Fibroblast of lung (primary cell): Measurements from ENCODE around the gene BCAS1. TPM values are rescaled to one million over a fixed set of nuclear protein-coding genes. Genes with fewer than 3 reads are reported as not detected.

Source experiments
- DNase-seq, 2 donors: peaks; one replicate each; pipeline versions ENCODE4 v3.0.0 to v3.0.0-alpha.2; 2010; ENCODE audit warnings: low read depth in 2 of 2
- H2AFZ ChIP-seq: 2 replicates; pipeline ENCODE4 v1.5.1; 2012; ENCODE audit warnings: low read length, control low read depth, inconsistent platforms
- H3K27ac ChIP-seq: 2 replicates; pipeline ENCODE4 v1.5.1; 2011; ENCODE audit warnings: low read length, control low read depth; ENCODE audit not compliant: insufficient read depth
- H3K27me3 ChIP-seq: 2 replicates; pipeline ENCODE4 v1.5.1; 2011; ENCODE audit warnings: mild to moderate bottlenecking, low read length; ENCODE audit not compliant: control insufficient read depth, insufficient read depth
- H3K36me3 ChIP-seq: 2 replicates; pipeline ENCODE4 v1.5.1; 2011; ENCODE audit warnings: low read length; ENCODE audit not compliant: control insufficient read depth, insufficient read depth
- H3K4me1 ChIP-seq: 2 replicates; pipeline ENCODE4 v1.5.1; 2011; ENCODE audit warnings: low read length; ENCODE audit not compliant: control insufficient read depth, insufficient read depth; ENCODE audit errors: extremely low read depth
- H3K4me2 ChIP-seq: 2 replicates; pipeline ENCODE4 v1.5.1; 2011; ENCODE audit warnings: low read length, control low read depth; ENCODE audit not compliant: insufficient read depth; ENCODE audit errors: extremely low read depth
- H3K4me3 ChIP-seq, 4 experiments: fragments of 200-600 bp in 1 of 4; sonication (generic) in 1 of 4; replicated peaks in 1 of 4; 2 replicates each; pipeline ENCODE4 v1.5.1; 2011 to 2016; ENCODE audit warnings: low read length in 4 of 4, low read depth in 3 of 4, mild to moderate bottlenecking in 3 of 4, control low read depth in 2 of 4, inconsistent platforms in 1 of 4, mixed read lengths in 1 of 4; ENCODE audit not compliant: insufficient read depth in 1 of 4; ENCODE audit errors: control extremely low read depth in 1 of 4
- H3K79me2 ChIP-seq: 2 replicates; pipeline ENCODE4 v1.5.1; 2012; ENCODE audit warnings: mild to moderate bottlenecking, low read length, inconsistent platforms; ENCODE audit not compliant: control insufficient read depth, insufficient read depth
- H3K9ac ChIP-seq: 2 replicates; pipeline ENCODE4 v1.5.1; 2011; ENCODE audit warnings: mild to moderate bottlenecking, low read length, control low read depth; ENCODE audit not compliant: insufficient read depth
- H3K9me3 ChIP-seq: 2 replicates; pipeline ENCODE4 v1.5.1; 2012; ENCODE audit warnings: low read depth, low read length; ENCODE audit not compliant: control insufficient read depth, insufficient read depth
- H4K20me1 ChIP-seq: 2 replicates; pipeline ENCODE4 v1.5.1; 2011; ENCODE audit warnings: low read length; ENCODE audit not compliant: control insufficient read depth, insufficient read depth; ENCODE audit errors: extremely low read depth
- EZH2 ChIP-seq: IDR thresholded peaks from 2 replicates; pipeline ENCODE4 v1.5.1; 2012; ENCODE audit warnings: low read length, control low read depth, mild to moderate bottlenecking; ENCODE audit errors: missing control alignments
- polyA plus RNA-seq, 2 donors: library from polyadenylated mRNA; depleted of rRNA in 1 of 2; stranded (reverse) in 1 of 2; unstranded in 1 of 2; fragments of >200 nt; gene quantifications; 2 replicates each; pipeline ENCODE4 v1.2.1, GENCODE V29; 2011 to 2012; ENCODE audit warnings: missing spikeins in 1 of 2
- total RNA-seq: library from RNA; depleted of rRNA; stranded (reverse); fragments of >200 nt; gene quantifications from 2 replicates; pipeline ENCODE4 v1.2.1, GENCODE V29; 2014
- TF ChIP-seq, protein P1 (sequence below), 2 donors: IDR thresholded peaks in 1 of 2; conservative IDR thresholded peaks in 1 of 2; 1 replicate in 1 of 2; 2 replicates in 1 of 2; pipeline ENCODE4 v1.5.1; 2011 to 2012; ENCODE audit warnings: low read length in 2 of 2, control low read depth in 1 of 2, inconsistent platforms in 1 of 2, low read depth in 1 of 2, mild to moderate bottlenecking in 1 of 2

Gene BCAS1
- total and polyA plus RNA-seq, 2 donors (not counting 1 experiment from before 2014, with no cell fraction given), result 0.17 TPM; not detected in 1

DNA sequence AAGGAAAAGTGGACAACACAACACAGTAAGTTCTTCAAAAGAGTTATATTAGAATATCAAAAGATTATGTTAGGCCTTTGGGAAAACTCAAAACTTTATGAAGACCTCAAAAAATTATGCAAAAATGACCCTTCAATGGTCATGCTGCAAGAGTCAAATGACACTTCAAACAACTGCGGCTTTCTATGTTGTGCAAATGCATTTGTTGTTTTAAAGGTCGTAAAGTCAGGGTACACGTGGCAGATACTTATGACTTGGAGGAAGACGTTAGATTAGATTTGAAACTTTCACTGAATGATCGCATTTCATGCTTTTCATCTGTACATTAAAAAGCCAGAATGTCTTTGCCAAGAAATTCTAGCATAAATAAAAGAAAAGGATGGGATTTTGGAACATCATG lies 31.4 kb downstream of the BCAS1 start:
- Histone ChIP-seq H3K9ac (no peak overlapping the region), H3K4me3 (no peak overlapping the region), H3K4me1 (no peaks in the 10 kb centered on the region), H4K20me1 (no peaks in the 10 kb centered on the region), H3K27me3 (no peaks in the 10 kb centered on the region), H3K36me3 (no peaks in the 10 kb centered on the region), H3K9me3 (no peaks in the 10 kb centered on the region), H3K79me2 (no peaks in the 10 kb centered on the region), H2AFZ (no peak overlapping the region), H3K27ac (no peak overlapping the region), H3K4me2 (no peak overlapping the region)
- no peak for DNase-seq
- TF ChIP-seq, protein P1, sequence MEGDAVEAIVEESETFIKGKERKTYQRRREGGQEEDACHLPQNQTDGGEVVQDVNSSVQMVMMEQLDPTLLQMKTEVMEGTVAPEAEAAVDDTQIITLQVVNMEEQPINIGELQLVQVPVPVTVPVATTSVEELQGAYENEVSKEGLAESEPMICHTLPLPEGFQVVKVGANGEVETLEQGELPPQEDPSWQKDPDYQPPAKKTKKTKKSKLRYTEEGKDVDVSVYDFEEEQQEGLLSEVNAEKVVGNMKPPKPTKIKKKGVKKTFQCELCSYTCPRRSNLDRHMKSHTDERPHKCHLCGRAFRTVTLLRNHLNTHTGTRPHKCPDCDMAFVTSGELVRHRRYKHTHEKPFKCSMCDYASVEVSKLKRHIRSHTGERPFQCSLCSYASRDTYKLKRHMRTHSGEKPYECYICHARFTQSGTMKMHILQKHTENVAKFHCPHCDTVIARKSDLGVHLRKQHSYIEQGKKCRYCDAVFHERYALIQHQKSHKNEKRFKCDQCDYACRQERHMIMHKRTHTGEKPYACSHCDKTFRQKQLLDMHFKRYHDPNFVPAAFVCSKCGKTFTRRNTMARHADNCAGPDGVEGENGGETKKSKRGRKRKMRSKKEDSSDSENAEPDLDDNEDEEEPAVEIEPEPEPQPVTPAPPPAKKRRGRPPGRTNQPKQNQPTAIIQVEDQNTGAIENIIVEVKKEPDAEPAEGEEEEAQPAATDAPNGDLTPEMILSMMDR (conservative IDR thresholded peaks at IDR 0.05 in 1 of 2, IDR thresholded peaks at IDR 0.05 in 1 of 2; ENCODE audit: low read depth in 1 of 2, low read length in 2 of 2), result no peak
- TF ChIP-seq EZH2, result no peak

DNA sequence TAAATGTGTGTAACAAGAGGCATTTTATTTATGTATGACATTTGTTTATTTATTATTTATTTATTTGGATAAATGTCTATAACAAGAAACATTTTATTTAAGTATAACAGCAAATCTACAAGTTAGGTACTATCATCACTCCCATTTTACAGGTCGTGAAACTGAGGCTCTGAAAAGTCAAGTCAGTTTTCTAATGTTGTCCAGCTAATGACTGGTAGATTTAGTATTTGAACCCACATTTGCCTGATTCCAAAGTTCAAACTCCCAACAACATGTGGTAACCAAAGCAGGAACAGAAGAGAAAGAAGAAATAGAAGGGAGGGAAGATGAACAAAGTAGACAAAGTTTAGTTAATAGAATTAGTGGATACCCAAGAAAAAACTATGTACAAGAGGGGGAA lies 32.9 kb downstream of the BCAS1 start:
- Histone ChIP-seq H3K79me2 (no peaks in the 10 kb centered on the region), H3K27ac (no peak overlapping the region), H3K4me1 (no peaks in the 10 kb centered on the region), H3K36me3 (no peaks in the 10 kb centered on the region), H2AFZ (no peak overlapping the region), H4K20me1 (no peaks in the 10 kb centered on the region), H3K4me3 (no peak overlapping the region), H3K4me2 (no peak overlapping the region), H3K9ac (no peak overlapping the region), H3K27me3 (no peaks in the 10 kb centered on the region), H3K9me3 (no peaks in the 10 kb centered on the region)
- no peak for DNase-seq
- TF ChIP-seq EZH2, result no peak
- TF ChIP-seq, protein P1 (conservative IDR thresholded peaks at IDR 0.05 in 1 of 2, IDR thresholded peaks at IDR 0.05 in 1 of 2; ENCODE audit: low read depth in 1 of 2, low read length in 2 of 2), result no peak

DNA sequence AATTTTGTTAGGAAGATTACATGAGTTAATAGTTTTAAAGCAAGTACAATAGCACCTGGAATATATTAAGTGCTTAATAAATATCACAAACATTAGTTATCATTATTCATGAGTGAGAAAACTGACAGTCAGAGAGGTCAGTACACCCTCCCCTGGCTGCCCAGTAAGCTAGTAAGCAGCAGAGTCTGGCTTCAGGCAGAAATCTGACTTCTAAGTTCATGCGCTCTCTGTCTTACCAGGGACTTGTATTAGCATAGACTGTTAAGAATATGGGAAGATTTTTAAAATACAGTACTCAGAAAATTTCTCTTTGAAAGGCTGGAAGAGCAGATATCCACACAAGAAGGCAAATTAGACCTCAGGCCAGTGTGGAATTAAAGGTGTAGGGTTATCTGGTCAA lies 40.8 kb downstream of the BCAS1 start:
- no peak for TF ChIP-seq EZH2
- TF ChIP-seq, protein P1 (conservative IDR thresholded peaks at IDR 0.05 in 1 of 2, IDR thresholded peaks at IDR 0.05 in 1 of 2; ENCODE audit: low read depth in 1 of 2, low read length in 2 of 2), result no peak
- Histone ChIP-seq H4K20me1 (no peaks in the 10 kb centered on the region), H3K4me3 (no peak overlapping the region), H3K27ac (no peak overlapping the region), H3K9me3 (no peaks in the 10 kb centered on the region), H3K9ac (no peak overlapping the region), H3K4me1 (no peaks in the 10 kb centered on the region), H3K79me2 (no peaks in the 10 kb centered on the region), H2AFZ (no peak overlapping the region), H3K27me3 (peaks cover 3% of the 10 kb centered on the region), H3K36me3 (no peaks in the 10 kb centered on the region), H3K4me2 (no peak overlapping the region)
- no peak for DNase-seq
